GM19324 (cell line): ENCODE measurements around the gene ID1.

Experiments used
- ATAC-seq: cut with Tn5 transposase; IDR thresholded peaks from one replicate; pipeline ENCODE4 v1.9.1; 2021; ENCODE audit warnings: mild to moderate bottlenecking, moderate library complexity; ENCODE audit not compliant: unreplicated experiment, low FRiP score

The ID1 gene

GRCh38 chr20:31605031-31605901, at the start of gene ID1:
ID1 (plus strand) TSS chr20:31605289; CDS start chr20:31605388, 99 bp downstream.
- ATAC-seq = peak; percentile 89

- ATAC-seq = no peak
Measured at GRCh38 chr20:31559704-31560093, 45.4 kb upstream of the ID1 start.

- ATAC-seq = no peak
Measured at GRCh38 chr20:31560094-31560745, 44.9 kb upstream of the ID1 start.

GRCh38 chr20:31560746-31561598, 44.1 kb upstream of the ID1 start:
- ATAC-seq = no peak

- no peak for ATAC-seq
Measured at GRCh38 chr20:31562241-31562640, 42.8 kb upstream of the ID1 start.

GRCh38 chr20:31564284-31564683, 40.8 kb upstream of the ID1 start:
- no peak for ATAC-seq

- ATAC-seq = no peak
Measured at GRCh38 chr20:31565699-31566318, 39.3 kb upstream of the ID1 start.

GRCh38 chr20:31566319-31566657, 38.8 kb upstream of the ID1 start:
- no peak for ATAC-seq

GRCh38 chr20:31566658-31567379, 38.3 kb upstream of the ID1 start:
- ATAC-seq = no peak

GRCh38 chr20:31567380-31567720, 37.7 kb upstream of the ID1 start:
- ATAC-seq = no peak

- no peak for ATAC-seq
Measured at GRCh38 chr20:31568041-31568731, 36.9 kb upstream of the ID1 start.

- no peak for ATAC-seq
Measured at GRCh38 chr20:31568773-31569162, 36.3 kb upstream of the ID1 start.

- ATAC-seq = no peak
Measured at GRCh38 chr20:31569163-31570020, 35.7 kb upstream of the ID1 start.

GRCh38 chr20:31570021-31570463, 35.0 kb upstream of the ID1 start:
- ATAC-seq = no peak

GRCh38 chr20:31570735-31571617, 34.1 kb upstream of the ID1 start:
- no peak for ATAC-seq

- peak; percentile 3 for ATAC-seq
Measured at GRCh38 chr20:31572042-31572700, 32.9 kb upstream of the ID1 start.
